ENCODE results near the gene MFAP3L. TPM values are rescaled to one million over a fixed set of nuclear protein-coding genes. Genes with fewer than 3 reads are reported as not detected.

MFAP3L gene
- total RNA-seq, 1 donor from 2014 or later = 2.2 TPM

- no peak for TF ChIP-seq CTCF (IDR thresholded peaks at IDR 0.05)
- Histone ChIP-seq H3K9me3 (no peaks in the 10 kb centered on the region), H3K27me3 (no peaks in the 10 kb centered on the region), H3K27ac (peak overlapping the region; percentile 4 to 52), H3K4me3 (no peak overlapping the region), H3K4me1 (peaks cover 0 to 21% of the 10 kb centered on the region in 2 donors), H3K36me3 (no peaks in the 10 kb centered on the region)
- DNase-seq (ENCODE audit: low spot score in 2 of 2) = no peak
- intact Hi-C loops (cut with DNase I) = loop anchor here (1.0 kb wide), 1 partner anchor 40 kb away; no protein-coding TSS in a partner anchor
Measured at GRCh38 chr4:170004651-170005295, 21.4 kb downstream of the MFAP3L start.

GRCh38 chr4:170003071-170004070 lies 22.8 kb downstream of the MFAP3L start:
- Histone ChIP-seq H3K4me3 (no peak overlapping the region), H3K27me3 (no peaks in the 10 kb centered on the region), H3K36me3 (no peaks in the 10 kb centered on the region), H3K9me3 (no peaks in the 10 kb centered on the region), H3K27ac (peak overlapping the region; percentile 15 to 52), H3K4me1 (peaks cover 0 to 13% of the 10 kb centered on the region in 2 donors)
- TF ChIP-seq CTCF (IDR thresholded peaks at IDR 0.05) = no peak
- intact Hi-C loops (cut with DNase I) = loop anchor here (1.0 kb wide), 2 partner anchors 23 to 39 kb away; partner anchors contain the start of gene MFAP3L
- DNase-seq (ENCODE audit: low spot score in 2 of 2) = peak in 1 of 2 donors; percentile 79

- Histone ChIP-seq H3K4me3 (no peak overlapping the region), H3K9me3 (no peaks in the 10 kb centered on the region), H3K27me3 (no peaks in the 10 kb centered on the region), H3K27ac (no peak overlapping the region), H3K4me1 (peaks cover 0 to 13% of the 10 kb centered on the region in 2 donors), H3K36me3 (no peaks in the 10 kb centered on the region)
- TF ChIP-seq CTCF (IDR thresholded peaks at IDR 0.05) = no peak
- no peak for DNase-seq (ENCODE audit: low spot score in 2 of 2)
- intact Hi-C loops (cut with DNase I) = no loop called here
Measured at GRCh38 chr4:170001745-170002267, 24.4 kb downstream of the MFAP3L start.

GRCh38 chr4:170001011-170001744 lies 25.0 kb downstream of the MFAP3L start:
- Histone ChIP-seq H3K4me1 (peaks cover 0 to 13% of the 10 kb centered on the region in 2 donors), H3K36me3 (no peaks in the 10 kb centered on the region), H3K27ac (no peak overlapping the region), H3K9me3 (no peaks in the 10 kb centered on the region), H3K4me3 (no peak overlapping the region), H3K27me3 (no peaks in the 10 kb centered on the region)
- intact Hi-C loops (cut with DNase I) = no loop called here
- TF ChIP-seq CTCF (IDR thresholded peaks at IDR 0.05) = no peak
- DNase-seq (ENCODE audit: low spot score in 2 of 2) = no peak

GRCh38 chr4:169999923-170000322 lies 26.3 kb downstream of the MFAP3L start:
- TF ChIP-seq CTCF (IDR thresholded peaks at IDR 0.05) = no peak
- H3K4me3 ChIP-seq = no peak overlapping the region
- H3K27ac ChIP-seq = no peak overlapping the region
- H3K36me3 ChIP-seq = no peaks in the 10 kb centered on the region
- no peaks in the 10 kb centered on the region for H3K27me3 ChIP-seq
- peaks cover 0 to 8% of the 10 kb centered on the region in 2 donors for H3K4me1 ChIP-seq
- intact Hi-C loops (cut with DNase I) = no loop called here
- DNase-seq (ENCODE audit: low spot score in 2 of 2) = no peak
- no peaks in the 10 kb centered on the region for H3K9me3 ChIP-seq
